Endothelial cell (in vitro differentiated cells): ENCODE measurements around the gene TPSAB1. TPM values are rescaled to one million over a fixed set of nuclear protein-coding genes. Genes with fewer than 3 reads are reported as not detected.

Experiments
- DNase-seq: peaks from one replicate; pipeline ENCODE4 v3.0.0; 2021; ENCODE audit warnings: low spot score
- H3K27ac Mint-ChIP-seq: one replicate; pipeline ENCODE4 v1.8.0; 2021; ENCODE audit warnings: mixed read lengths, inconsistent platforms; ENCODE audit not compliant: unreplicated experiment
- H3K27me3 Mint-ChIP-seq: one replicate; pipeline ENCODE4 v1.8.0; 2021; ENCODE audit warnings: mild to moderate bottlenecking, moderate library complexity, mixed read lengths, inconsistent platforms; ENCODE audit not compliant: unreplicated experiment
- H3K36me3 Mint-ChIP-seq: one replicate; pipeline ENCODE4 v1.8.0; 2021; ENCODE audit warnings: mild to moderate bottlenecking, low read depth, mixed read lengths, inconsistent platforms; ENCODE audit not compliant: unreplicated experiment
- H3K4me1 Mint-ChIP-seq: one replicate; pipeline ENCODE4 v1.8.0; 2021; ENCODE audit warnings: mild to moderate bottlenecking, mixed read lengths, inconsistent platforms; ENCODE audit not compliant: unreplicated experiment
- H3K4me3 Mint-ChIP-seq: one replicate; pipeline ENCODE4 v1.8.0; 2021; ENCODE audit warnings: mild to moderate bottlenecking, mixed read lengths, inconsistent platforms; ENCODE audit not compliant: unreplicated experiment
- H3K9me3 Mint-ChIP-seq: one replicate; pipeline ENCODE4 v1.8.0; 2021; ENCODE audit warnings: mixed read lengths, inconsistent platforms; ENCODE audit not compliant: unreplicated experiment
- CTCF ChIP-seq: fragments of 200-600 bp; sonication (generic); IDR thresholded peaks from one replicate; pipeline ENCODE4 v1.5.0; 2021; ENCODE audit warnings: antibody characterized with exemption; ENCODE audit not compliant: unreplicated experiment
- total RNA-seq: library from RNA; stranded (reverse); fragmentation: NEBNext Ultra II Directional; extraction: Animal tissue kit (Norgen Biotek cat#: 25700); gene quantifications from one replicate; pipeline ENCODE4 v1.2.1, GENCODE V29; 2021; ENCODE audit not compliant: unreplicated experiment

Gene TPSAB1
- total RNA-seq, 1 donor from 2014 or later = not detected

GRCh38 chr16:1260101-1260680 is 19.7 kb downstream of the TPSAB1 start:
- DNase-seq = no peak
- H3K27me3 Mint-ChIP-seq = peaks cover 16% of the 10 kb centered on the region
- H3K27ac Mint-ChIP-seq = no peak overlapping the region
- H3K9me3 Mint-ChIP-seq = no peaks in the 10 kb centered on the region
- no peaks in the 10 kb centered on the region for H3K4me1 Mint-ChIP-seq
- TF ChIP-seq CTCF = no peak
- no peak overlapping the region for H3K4me3 Mint-ChIP-seq
- peaks cover 4% of the 10 kb centered on the region for H3K36me3 Mint-ChIP-seq

GRCh38 chr16:1261131-1261892 is 20.8 kb downstream of the TPSAB1 start:
- no peaks in the 10 kb centered on the region for H3K4me1 Mint-ChIP-seq
- peaks cover 4% of the 10 kb centered on the region for H3K36me3 Mint-ChIP-seq
- no peak overlapping the region for H3K4me3 Mint-ChIP-seq
- H3K27me3 Mint-ChIP-seq = peaks cover 18% of the 10 kb centered on the region
- TF ChIP-seq CTCF = no peak
- no peaks in the 10 kb centered on the region for H3K9me3 Mint-ChIP-seq
- H3K27ac Mint-ChIP-seq = no peak overlapping the region
- DNase-seq = no peak

- Mint-ChIP-seq H3K4me1 (no peaks in the 10 kb centered on the region), H3K27me3 (peaks cover 15% of the 10 kb centered on the region), H3K9me3 (no peaks in the 10 kb centered on the region), H3K4me3 (no peak overlapping the region), H3K36me3 (peaks cover 4% of the 10 kb centered on the region), H3K27ac (peak overlapping the region; percentile 38)
- no peak for TF ChIP-seq CTCF
- DNase-seq = no peak
Measured at GRCh38 chr16:1262210-1262845, 21.8 kb downstream of the TPSAB1 start.

GRCh38 chr16:1262846-1263221 is 22.3 kb downstream of the TPSAB1 start:
- no peak overlapping the region for H3K4me3 Mint-ChIP-seq
- H3K36me3 Mint-ChIP-seq = peaks cover 4% of the 10 kb centered on the region

More at GRCh38 chr16:1262846-1263221, 22.3 kb downstream of the TPSAB1 start:
- no peak for DNase-seq
- H3K27me3 Mint-ChIP-seq = peaks cover 15% of the 10 kb centered on the region
- H3K4me1 Mint-ChIP-seq = no peaks in the 10 kb centered on the region
- no peaks in the 10 kb centered on the region for H3K9me3 Mint-ChIP-seq
- TF ChIP-seq CTCF = no peak
- H3K27ac Mint-ChIP-seq = no peak overlapping the region
